ENCODE results near the gene CTNNA2. TPM values are rescaled to one million over a fixed set of nuclear protein-coding genes. Genes with fewer than 3 reads are reported as not detected.

Gene CTNNA2
- total RNA-seq, 6 donors from 2014 or later, result not detected

DNA sequence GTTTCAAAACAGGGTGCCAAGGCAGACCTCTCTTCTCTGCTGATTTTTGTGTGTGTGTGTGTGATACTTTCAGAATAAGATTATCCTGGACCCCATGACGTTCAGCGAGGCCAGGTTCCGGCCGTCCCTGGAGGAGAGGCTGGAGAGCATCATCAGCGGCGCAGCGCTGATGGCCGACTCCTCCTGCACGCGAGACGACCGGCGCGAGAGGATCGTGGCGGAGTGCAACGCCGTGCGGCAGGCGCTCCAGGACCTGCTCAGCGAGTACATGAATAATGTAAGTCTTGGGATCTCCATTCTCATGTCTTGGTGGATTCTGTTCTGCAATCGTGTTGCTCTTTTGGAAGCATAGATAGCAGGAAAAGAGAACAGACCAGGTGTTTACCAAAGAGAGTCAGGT is 396.7 kb downstream of the CTNNA2 start:
- no peaks in the 10 kb centered on the region for H3K27me3 ChIP-seq
- 94 to 96% methylated on average over 22 of the region's 22 CpGs for whole genome bisulfite sequencing, 2 donors
- DNase-seq (peak in 1 of 2 donors; percentile 65), ATAC-seq (ENCODE audit: low FRiP score in 2 of 2) (no peak)
- TF ChIP-seq, protein P1, sequence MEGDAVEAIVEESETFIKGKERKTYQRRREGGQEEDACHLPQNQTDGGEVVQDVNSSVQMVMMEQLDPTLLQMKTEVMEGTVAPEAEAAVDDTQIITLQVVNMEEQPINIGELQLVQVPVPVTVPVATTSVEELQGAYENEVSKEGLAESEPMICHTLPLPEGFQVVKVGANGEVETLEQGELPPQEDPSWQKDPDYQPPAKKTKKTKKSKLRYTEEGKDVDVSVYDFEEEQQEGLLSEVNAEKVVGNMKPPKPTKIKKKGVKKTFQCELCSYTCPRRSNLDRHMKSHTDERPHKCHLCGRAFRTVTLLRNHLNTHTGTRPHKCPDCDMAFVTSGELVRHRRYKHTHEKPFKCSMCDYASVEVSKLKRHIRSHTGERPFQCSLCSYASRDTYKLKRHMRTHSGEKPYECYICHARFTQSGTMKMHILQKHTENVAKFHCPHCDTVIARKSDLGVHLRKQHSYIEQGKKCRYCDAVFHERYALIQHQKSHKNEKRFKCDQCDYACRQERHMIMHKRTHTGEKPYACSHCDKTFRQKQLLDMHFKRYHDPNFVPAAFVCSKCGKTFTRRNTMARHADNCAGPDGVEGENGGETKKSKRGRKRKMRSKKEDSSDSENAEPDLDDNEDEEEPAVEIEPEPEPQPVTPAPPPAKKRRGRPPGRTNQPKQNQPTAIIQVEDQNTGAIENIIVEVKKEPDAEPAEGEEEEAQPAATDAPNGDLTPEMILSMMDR (IDR thresholded peaks at IDR 0.05), result no peak
- H3K4me1 ChIP-seq, result no peaks in the 10 kb centered on the region
- H3K9me3 ChIP-seq, result no peaks in the 10 kb centered on the region
- H3K27ac ChIP-seq, result no peak overlapping the region
- no peaks in the 10 kb centered on the region for H3K36me3 ChIP-seq
- H3K4me3 ChIP-seq, result no peak overlapping the region

DNA sequence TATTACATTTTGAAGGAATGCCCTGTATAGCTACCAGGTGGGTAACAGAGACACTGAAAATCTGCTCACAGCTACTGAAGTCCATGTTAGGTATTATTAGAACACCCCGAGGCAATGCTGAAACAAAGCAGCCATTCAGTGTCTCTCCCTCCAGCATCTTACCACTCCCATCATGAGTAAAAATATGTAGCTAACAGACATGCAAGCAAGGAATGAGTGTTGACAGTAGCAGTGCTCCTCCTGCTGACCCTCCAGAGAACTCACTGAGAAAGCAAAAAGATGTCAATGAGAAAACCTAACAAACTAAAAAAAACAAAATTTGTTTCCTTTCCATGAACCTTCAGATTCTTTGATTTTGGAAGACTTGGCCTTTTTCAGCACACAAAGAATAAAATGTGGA is 397.8 kb downstream of the CTNNA2 start:
- Histone ChIP-seq H3K4me3 (no peak overlapping the region), H3K36me3 (no peaks in the 10 kb centered on the region), H3K4me1 (no peaks in the 10 kb centered on the region), H3K9me3 (no peaks in the 10 kb centered on the region), H3K27me3 (no peaks in the 10 kb centered on the region), H3K27ac (no peak overlapping the region)
- ATAC-seq (ENCODE audit: low FRiP score in 2 of 2), result no peak
- 59 to 64% methylated on average over 1 of the region's 1 CpG for WGBS, 2 donors
- no peak for DNase-seq
- TF ChIP-seq POLR2AphosphoS5 (IDR thresholded peaks at IDR 0.05), result no peak
- no peak for TF ChIP-seq POLR2A (IDR thresholded peaks at IDR 0.05)
- no peak for TF ChIP-seq EP300 (IDR thresholded peaks at IDR 0.05)
- TF ChIP-seq, protein P1 (IDR thresholded peaks at IDR 0.05), result no peak

DNA sequence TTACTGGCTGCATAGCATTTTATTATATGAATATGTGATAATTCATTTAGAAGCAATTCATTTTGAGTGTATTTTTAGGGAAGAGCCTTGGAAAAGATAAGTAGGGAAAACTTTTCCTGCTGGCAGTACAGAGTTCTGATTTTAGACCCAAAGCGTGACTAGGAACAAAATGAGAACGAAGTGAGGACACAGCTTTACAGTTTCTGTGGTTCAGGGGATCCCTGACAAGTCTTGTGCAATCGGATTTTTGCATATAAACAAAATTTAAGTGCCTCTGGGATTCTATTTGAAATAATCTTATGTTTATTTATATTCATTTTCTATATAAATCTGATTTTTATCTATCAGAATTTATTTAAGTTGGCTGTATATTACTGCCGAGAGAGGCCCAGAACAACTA is 402.6 kb downstream of the CTNNA2 start:
- no peak for ATAC-seq (ENCODE audit: low FRiP score in 2 of 2)
- DNase-seq, result no peak
- 59 to 75% methylated on average over 4 of the region's 4 CpGs for WGBS, 2 donors

DNA sequence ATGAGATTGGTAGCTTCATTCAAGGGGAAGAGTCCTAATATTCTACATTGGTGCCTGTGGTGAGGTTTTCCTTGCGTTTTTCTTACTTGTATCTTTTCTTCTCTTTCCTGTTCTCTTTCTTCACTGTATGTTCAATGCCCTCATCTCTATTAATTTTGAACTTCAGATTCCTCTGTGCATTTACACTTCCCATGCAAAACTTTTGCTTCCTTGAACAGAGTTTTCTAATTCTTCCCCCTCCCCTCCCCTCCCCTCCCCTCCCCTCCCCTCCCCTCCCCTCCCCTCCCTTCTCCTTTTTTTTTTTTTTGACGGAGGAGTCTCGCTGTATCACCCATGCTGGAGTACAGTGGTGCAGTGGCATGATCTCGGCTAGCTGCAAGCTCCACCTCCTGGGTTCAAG is 403.4 kb downstream of the CTNNA2 start:
- ATAC-seq (ENCODE audit: low FRiP score in 2 of 2), result no peak
- no peak overlapping the region for H3K27ac ChIP-seq
- no peaks in the 10 kb centered on the region for H3K36me3 ChIP-seq
- H3K9me3 ChIP-seq, result no peaks in the 10 kb centered on the region
- DNase-seq, result no peak
- no peak overlapping the region for H3K4me3 ChIP-seq
- H3K27me3 ChIP-seq, result no peaks in the 10 kb centered on the region
- no peak for TF ChIP-seq POLR2A (IDR thresholded peaks at IDR 0.05)
- no peak for TF ChIP-seq EP300 (IDR thresholded peaks at IDR 0.05)
- TF ChIP-seq, protein P1 (IDR thresholded peaks at IDR 0.05), result no peak
- no peak for TF ChIP-seq POLR2AphosphoS5 (IDR thresholded peaks at IDR 0.05)
- H3K4me1 ChIP-seq, result no peaks in the 10 kb centered on the region
- WGBS, 2 donors, result 67 to 77% methylated on average over 3 to 4 of the region's 4 CpGs

More for the DNA sequence above, 402.6 kb downstream of the CTNNA2 start:
- no peak for TF ChIP-seq POLR2AphosphoS5 (IDR thresholded peaks at IDR 0.05)
- TF ChIP-seq EP300 (IDR thresholded peaks at IDR 0.05), result no peak
- TF ChIP-seq, protein P1 (IDR thresholded peaks at IDR 0.05), result no peak
- TF ChIP-seq POLR2A (IDR thresholded peaks at IDR 0.05), result no peak
- H3K4me1 ChIP-seq, result no peaks in the 10 kb centered on the region
- H3K27me3 ChIP-seq, result no peaks in the 10 kb centered on the region
- no peaks in the 10 kb centered on the region for H3K36me3 ChIP-seq
- H3K4me3 ChIP-seq, result no peak overlapping the region
- H3K27ac ChIP-seq, result no peak overlapping the region
- no peaks in the 10 kb centered on the region for H3K9me3 ChIP-seq

DNA sequence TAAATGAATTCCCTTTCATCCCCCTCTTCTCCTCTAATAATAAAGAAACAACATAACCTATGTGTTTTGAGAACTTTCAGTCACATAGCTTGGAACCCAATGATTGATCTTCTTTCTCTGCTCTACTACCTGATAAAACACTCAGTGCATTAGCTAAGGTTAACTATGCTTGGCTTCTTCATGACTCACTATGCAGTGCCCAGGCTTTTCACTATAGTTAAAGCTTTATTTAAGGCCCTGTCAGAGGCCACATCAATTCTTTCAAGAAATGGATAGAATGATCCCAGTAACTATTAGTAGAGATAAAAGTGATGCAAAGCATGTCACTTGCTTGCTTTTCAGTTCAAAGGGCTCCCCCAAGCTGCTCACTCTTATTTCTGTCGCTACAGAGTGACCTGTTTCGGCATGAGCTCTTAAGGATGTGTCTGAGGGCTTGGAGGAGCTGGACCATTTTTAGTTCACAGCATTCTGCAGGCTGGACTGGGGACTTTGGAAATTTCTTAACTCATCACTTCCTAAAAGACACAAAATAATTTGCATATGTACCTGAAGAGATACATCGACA is 407.7 kb downstream of the CTNNA2 start:
- no peaks in the 10 kb centered on the region for H3K27me3 ChIP-seq
- H3K9me3 ChIP-seq, result no peaks in the 10 kb centered on the region
- H3K36me3 ChIP-seq, result no peaks in the 10 kb centered on the region
- H3K27ac ChIP-seq, result no peak overlapping the region
- TF ChIP-seq POLR2A (IDR thresholded peaks at IDR 0.05) (no peak), EP300 (IDR thresholded peaks at IDR 0.05) (no peak), POLR2AphosphoS5 (IDR thresholded peaks at IDR 0.05) (no peak)
- TF ChIP-seq, protein P1 (IDR thresholded peaks at IDR 0.05), result no peak
- no peaks in the 10 kb centered on the region for H3K4me1 ChIP-seq
- H3K4me3 ChIP-seq, result no peak overlapping the region
- DNase-seq (no peak), ATAC-seq (ENCODE audit: low FRiP score in 2 of 2) (no peak)
- 53 to 56% methylated on average over 3 of the region's 3 CpGs for WGBS, 2 donors
